ENCODE measurements around the gene DYNC1I1.

The DYNC1I1 gene

GRCh38 chr7:96033009-96033598 is 260.8 kb downstream of the DYNC1I1 start:
- DNase-seq, result no peak

DNA sequence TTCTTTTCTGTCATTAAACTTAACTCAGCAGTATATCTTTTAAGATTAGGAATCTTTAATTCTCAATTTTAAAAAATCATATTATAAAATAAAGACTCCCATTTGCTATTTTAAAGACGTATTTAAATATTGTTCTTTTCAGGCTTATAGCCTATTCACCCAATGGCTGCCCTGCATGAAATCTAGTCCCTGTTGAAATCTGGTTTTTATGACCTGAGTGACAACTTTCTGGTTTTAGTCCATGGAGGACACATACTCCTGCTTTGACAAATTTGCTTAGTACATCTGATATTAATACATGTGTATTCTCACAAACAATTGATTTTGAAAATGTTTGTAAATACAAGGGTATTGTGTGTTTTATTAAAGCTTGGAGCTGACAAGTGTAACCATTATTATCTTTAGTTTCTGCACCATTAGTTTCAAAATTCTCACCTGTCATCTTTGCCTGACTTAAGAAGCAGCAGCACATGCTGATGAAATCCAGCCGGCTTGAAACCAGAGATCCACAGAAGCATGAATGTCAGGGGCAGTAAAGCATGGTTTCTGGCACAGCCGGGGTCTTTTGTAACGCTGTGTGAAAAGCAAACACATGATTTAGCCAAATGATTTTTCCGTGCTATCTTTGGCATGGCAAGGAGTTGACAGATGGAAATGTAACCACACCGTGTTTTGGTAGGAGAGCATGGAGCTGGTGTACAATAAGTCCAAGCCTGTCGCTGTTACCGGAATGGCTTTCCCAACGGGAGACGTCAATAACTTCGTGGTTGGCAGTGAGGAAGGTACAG is 262.8 kb downstream of the DYNC1I1 start:
- DNase-seq, result no peak

DNA sequence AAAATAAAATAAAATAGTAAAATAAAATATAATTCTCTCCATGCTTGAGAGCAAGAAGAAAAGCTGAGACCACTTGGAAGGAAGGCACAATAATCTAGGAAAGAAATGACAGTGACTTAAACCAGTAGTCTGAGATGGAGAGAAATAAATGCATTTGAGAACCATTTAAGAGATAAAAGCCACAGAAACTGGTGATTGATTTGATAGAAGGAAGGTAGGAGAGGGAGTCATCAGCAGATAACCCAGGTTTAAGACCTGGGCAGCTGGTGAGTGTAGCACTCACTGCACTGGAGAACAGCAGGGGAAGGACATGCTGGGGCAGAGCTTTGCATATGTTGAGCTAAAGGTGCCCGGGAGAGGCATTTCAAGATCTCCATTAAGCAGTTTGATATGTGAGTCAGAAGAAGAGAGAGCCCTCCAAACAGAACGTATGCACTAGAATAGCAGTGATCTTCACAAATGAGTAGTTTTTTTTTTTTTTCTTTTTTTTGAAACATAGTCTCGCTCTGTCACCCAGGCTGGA is 268.0 kb downstream of the DYNC1I1 start:
- DNase-seq, result no peak

GRCh38 chr7:96041171-96041570 is 268.8 kb downstream of the DYNC1I1 start:
- no peak for DNase-seq

- no peak for DNase-seq
These were observed 272.8 kb downstream of the DYNC1I1 start for GRCh38 chr7:96045181-96045580.

DNA sequence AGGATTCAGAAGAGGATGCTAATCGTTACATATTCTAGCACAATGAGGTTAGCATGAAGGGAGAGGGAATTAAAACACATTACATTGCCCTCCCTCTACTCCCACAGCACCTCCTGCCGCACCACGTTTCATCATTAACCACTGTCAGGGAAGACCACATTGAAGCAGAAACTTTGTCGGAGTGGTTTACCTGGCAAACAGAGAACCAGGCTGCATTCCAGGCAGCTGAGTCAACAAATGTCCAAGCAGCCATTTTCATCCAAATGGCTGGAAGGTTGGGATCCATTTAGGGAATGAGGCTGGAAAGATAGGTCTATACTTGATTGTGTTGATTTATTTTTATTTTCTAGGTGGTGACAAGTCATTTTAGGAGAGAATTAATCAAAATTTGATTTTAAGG is 273.6 kb downstream of the DYNC1I1 start:
- DNase-seq, result no peak

GRCh38 chr7:96052289-96052688 is 279.9 kb downstream of the DYNC1I1 start:
- DNase-seq, result no peak

DNA sequence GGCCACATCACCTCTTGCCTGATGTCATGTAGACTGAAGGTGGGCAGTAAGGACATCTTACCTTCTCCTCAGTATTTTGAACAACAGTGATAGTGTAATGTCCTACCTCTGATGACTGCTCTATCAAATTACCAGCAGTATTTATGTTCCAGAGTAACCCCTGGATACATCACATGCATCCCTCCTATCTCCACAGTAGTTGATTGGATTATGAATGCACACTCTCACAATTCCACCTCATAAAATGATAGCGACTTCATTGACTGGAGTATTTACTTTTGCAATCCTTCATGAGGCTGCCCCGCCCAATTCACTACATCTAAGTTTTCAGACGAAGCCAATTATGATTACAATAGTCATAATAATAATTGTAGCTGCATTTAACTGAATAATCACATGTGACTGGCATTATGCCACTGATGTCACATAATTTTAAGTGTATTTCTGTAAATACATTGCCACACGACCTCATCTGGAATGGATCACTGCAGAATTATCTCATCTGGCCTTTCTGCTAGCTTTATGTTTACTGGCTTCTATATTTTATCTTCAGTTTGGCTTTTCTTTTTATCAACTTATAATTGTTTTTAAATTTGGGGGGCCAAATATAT is 280.6 kb downstream of the DYNC1I1 start:
- no peak for DNase-seq

GRCh38 chr7:96055717-96056116 is 283.4 kb downstream of the DYNC1I1 start:
- no peak for DNase-seq

DNA sequence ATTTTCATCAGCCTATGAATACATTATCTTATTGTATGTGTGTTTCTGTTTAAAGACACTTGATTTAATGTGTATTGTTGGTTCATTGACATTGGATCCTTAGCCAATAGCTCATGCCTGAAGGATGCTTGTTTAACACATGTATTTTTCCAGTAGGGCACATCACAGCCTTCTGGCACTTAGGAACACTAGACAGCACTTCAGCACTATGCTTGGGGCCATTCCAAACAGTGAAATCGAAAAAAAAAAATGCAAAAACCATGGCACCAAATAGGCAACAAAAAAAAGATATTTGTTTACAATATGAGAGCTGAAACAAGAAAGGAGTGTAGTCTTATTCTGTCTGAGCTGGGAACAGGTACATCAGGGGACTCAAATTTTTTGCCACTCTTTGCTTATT is 286.7 kb downstream of the DYNC1I1 start:
- DNase-seq, result no peak

GRCh38 chr7:96061009-96061408 is 288.7 kb downstream of the DYNC1I1 start:
- no peak for DNase-seq

- no peak for DNase-seq
These were observed 289.5 kb downstream of the DYNC1I1 start for GRCh38 chr7:96061844-96062243.

DNA sequence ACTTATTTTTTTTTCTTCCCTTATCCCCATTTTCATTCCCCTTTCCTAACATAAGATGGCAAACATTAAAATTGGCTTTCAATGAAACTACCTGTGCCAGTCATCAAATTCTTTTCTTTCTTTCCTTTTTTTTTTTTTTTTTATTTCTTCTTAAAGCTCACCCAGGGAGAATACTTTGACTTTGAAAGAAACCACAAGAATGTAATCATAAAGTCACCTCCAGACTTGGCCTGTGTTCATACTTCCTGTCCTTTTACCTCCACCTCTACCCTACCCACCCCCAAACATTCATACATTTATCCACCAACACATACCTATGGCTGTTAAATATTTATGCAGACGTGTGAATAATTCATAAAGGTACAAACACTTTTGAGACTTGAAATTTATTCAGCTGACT is 295.0 kb downstream of the DYNC1I1 start:
- DNase-seq, result no peak

DNA sequence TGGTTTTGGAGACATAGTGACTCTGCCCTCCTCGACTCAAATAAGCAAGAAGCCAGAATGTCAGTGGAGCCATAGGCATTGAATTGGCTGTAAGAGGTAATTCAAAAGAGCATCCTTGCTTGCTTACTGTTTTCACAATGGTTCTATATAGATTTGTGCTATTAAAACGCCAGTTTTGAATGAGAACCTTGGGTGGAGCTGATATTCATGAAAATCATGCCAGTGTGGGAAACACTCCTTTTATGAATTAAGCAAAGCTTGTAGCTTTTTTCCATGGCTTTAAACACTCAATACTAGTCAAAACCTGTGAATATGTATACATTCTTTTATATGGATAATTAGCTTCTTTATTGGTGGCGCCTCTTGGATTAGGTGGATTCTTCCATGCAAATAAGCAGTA is 297.0 kb downstream of the DYNC1I1 start:
- no peak for DNase-seq

GRCh38 chr7:96074871-96075270 is 302.5 kb downstream of the DYNC1I1 start:
- DNase-seq, result no peak

DNA sequence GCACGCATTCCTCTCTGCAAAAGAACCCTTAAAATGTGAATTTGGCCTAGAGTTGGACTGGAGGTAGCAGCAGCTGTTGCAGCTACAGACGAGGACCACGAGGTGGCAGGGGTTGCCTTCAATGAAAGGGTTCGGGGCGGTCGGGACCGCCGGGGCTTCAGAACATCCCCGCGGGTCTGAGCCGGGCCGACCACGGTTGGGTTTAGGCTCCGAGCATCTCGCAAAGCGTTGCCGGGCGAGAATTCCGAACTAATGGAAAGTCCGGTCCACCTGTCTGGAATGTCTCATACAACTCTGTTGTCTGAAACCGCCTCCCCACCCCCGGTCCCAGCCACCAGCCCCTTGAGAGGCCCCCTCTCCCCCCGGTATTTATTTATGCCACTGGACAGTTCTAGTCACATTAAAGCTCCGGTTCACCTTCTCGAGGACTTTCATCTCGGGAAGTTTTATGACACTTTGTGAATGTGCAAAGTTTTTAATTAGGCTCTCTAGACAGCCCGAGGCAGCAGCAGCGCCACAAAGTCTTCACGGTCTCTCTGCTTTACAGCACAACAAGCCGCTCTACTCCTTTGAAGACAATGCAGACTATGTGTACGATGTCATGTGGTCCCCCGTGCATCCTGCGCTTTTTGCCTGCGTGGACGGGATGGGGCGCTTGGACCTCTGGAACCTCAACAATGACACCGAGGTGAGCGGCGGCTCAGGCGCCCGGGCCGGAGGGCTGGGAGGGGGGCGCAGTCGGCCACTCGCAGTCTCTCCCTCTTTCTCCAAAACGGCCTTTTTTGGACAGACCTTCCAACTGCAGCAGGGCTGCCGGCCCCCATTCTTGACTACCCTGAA is 303.4 kb downstream of the DYNC1I1 start:
- DNase-seq, result peak; percentile 76

- no peak for DNase-seq
These were observed 304.0 kb downstream of the DYNC1I1 start for GRCh38 chr7:96076350-96076707.

DNA sequence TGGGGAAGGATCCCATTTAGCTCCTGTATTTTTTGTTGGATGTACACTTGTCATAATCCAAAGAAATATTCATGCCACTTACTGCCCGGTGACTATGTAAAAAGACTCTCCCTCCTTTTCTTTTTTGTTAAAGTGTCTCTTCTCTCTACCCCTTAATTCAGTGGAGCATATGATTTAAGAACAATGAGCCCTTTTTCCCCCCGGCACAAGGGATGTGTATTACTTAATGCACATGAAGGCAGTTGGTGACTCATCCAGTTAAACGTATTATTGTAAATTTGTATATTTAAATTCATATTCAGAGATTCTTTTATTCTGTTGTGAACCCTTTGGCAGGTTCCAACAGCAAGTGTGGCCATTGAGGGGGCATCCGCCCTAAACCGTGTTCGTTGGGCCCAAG is 307.7 kb downstream of the DYNC1I1 start:
- DNase-seq, result no peak

DNA sequence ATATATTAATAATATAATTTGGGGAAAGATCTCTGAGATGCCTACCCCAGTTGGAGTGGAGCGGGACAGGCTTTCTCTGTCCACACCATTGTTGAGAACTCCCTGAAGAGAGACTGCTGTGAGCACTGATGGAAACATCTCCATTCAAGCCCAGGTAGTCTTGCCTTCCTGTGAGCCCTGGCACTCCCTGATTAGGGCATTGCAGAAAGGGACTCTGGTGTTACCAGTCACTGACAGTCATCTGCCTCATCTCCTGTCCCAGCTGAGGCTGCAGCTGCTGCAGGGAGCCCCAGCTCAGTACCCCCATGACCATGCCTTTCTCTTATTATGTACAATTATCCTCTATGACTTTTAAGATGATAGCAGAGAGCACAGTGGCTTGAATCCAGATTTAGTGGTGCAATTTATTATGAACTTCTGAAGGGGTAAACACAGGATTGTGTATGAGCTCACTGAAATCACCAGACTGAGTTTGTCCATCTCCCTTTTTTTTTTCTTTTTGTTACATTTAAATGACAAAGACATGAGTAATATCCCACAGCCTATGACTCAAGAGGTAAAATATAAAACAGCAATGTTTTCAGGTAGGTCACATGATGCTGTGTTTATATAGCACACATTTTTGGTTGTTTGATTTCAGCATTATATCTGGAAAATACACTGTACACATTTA is 312.7 kb downstream of the DYNC1I1 start:
- no peak for DNase-seq

GRCh38 chr7:96085953-96086352 is 313.6 kb downstream of the DYNC1I1 start:
- DNase-seq, result no peak

GRCh38 chr7:96088579-96088978 is 316.2 kb downstream of the DYNC1I1 start:
- no peak for DNase-seq

DNA sequence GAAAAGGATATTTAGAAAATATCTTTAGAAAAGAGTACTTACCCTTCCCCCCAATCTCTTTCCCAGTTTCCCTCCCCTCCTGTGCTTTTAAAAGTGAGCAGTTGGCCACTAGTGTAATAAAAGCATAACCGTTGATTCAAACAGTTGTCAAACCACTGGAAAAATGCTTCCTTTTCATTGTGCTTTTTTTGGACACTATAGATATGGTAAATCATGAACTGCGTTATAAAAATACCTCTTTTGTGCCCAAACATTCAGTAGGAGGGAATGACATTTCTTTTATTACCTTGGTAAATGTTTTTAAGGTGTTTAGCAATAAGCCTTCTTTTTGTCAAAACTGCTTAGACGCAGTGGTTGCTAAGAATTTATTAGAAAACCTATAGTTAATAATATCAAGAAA is 317.2 kb downstream of the DYNC1I1 start:
- no peak for DNase-seq

DNA sequence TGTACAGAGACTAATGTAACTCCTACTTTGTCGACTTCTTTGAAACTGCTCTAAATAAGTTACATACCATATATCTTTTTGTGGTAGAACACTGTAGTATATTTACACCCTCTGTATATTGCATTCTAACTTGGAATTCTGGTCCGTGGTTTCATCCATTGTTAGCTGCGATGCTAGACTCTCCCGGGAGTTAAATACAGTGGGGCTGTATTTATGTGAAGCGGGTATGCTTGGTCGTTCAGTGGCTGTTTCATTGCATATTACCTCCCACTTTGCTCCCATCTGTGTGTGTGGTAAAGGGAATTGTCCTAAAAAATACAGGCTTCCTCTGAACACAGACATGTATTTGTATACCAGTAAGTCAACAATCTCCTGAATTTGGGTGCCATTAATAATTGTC is 318.4 kb downstream of the DYNC1I1 start:
- DNase-seq, result no peak

Data from activated CD8-positive, alpha-beta memory T cell treated with anti-CD3 and anti-CD28 coated beads for 24 hours (primary cell).